HEK293T (cell line): ENCODE measurements around the gene OVOL1.

Source experiments
- BHLHE40 ChIP-seq: fragments of 450-650 bp; IDR thresholded peaks from 2 replicates; pipeline ENCODE4 v1.6.1; 2016; ENCODE audit warnings: mild to moderate bottlenecking, moderate library complexity, borderline replicate concordance
- CTBP1 ChIP-seq: fragments of 450-650 bp; IDR thresholded peaks from 2 replicates; pipeline ENCODE4 v1.6.1; 2016; ENCODE audit warnings: borderline replicate concordance
- ELF4 ChIP-seq: fragments of 450-650 bp; IDR thresholded peaks from 2 replicates; pipeline ENCODE4 v1.6.1; 2017; ENCODE audit warnings: antibody characterized with exemption
- FOXA1 ChIP-seq: fragments of 450-650 bp; IDR thresholded peaks from 2 replicates; pipeline ENCODE4 v1.6.1; 2016; ENCODE audit warnings: mild to moderate bottlenecking
- FOXK2 ChIP-seq: fragments of 450-650 bp; IDR thresholded peaks from 2 replicates; pipeline ENCODE4 v1.6.1; 2016; ENCODE audit warnings: mild to moderate bottlenecking
- FOXM1 ChIP-seq: fragments of 450-650 bp; IDR thresholded peaks from 2 replicates; pipeline ENCODE4 v1.6.1; 2017; ENCODE audit warnings: mild to moderate bottlenecking, borderline replicate concordance
- HDGF ChIP-seq: fragments of 450-650 bp; IDR thresholded peaks from 2 replicates; pipeline ENCODE4 v1.6.1; 2017; ENCODE audit warnings: antibody characterized with exemption, borderline replicate concordance
- L3MBTL2 ChIP-seq: fragments of 450-650 bp; conservative IDR thresholded peaks from 2 replicates; pipeline ENCODE4 v1.6.1; 2016; ENCODE audit warnings: mild to moderate bottlenecking
- NFRKB ChIP-seq: fragments of 450-650 bp; IDR thresholded peaks from 2 replicates; pipeline ENCODE4 v1.6.1; 2016; ENCODE audit warnings: mild to moderate bottlenecking, moderate library complexity
- SP1 ChIP-seq: fragments of 450-650 bp; IDR thresholded peaks from 2 replicates; pipeline ENCODE4 v1.6.1; 2017
- SUZ12 ChIP-seq: fragments of 450-650 bp; IDR thresholded peaks from 2 replicates; pipeline ENCODE4 v1.6.1; 2016; ENCODE audit warnings: mild to moderate bottlenecking
- TARDBP ChIP-seq: fragments of 450-650 bp; IDR thresholded peaks from 2 replicates; pipeline ENCODE4 v1.6.1; 2016
- ZNF384 ChIP-seq: fragments of 450-650 bp; IDR thresholded peaks from 2 replicates; pipeline ENCODE4 v1.6.1; 2016
- TF ChIP-seq, protein P1 (sequence below): fragments of 450-650 bp; IDR thresholded peaks from 2 replicates; pipeline ENCODE4 v1.6.1; 2016

DNA sequence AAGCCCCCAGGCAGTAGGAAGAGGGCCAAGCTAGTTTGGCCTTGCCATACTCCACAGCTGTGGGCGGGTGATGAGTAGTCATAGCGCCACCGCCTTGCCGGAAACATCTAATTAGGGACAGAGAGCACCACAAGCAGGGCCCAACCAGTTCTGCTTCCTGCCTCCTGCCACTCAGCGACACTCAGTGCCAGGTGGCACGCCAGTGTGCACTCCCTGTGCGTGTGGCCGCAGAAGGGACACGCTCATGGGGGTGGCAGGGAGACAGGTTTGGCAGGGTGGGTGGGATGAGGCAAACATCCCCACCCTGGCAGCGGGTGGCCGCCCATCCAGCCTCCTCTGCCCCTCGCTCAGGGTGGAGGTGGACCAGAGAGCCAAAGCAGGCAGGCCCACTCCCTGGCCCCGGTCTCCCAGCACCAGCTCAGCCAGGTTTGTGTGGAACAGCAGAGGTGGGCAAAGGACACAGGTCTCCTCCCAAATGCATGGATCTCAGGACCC is 4.9 kb downstream of the OVOL1 start:
- TF ChIP-seq FOXM1 = no peak
- TF ChIP-seq, protein P1, sequence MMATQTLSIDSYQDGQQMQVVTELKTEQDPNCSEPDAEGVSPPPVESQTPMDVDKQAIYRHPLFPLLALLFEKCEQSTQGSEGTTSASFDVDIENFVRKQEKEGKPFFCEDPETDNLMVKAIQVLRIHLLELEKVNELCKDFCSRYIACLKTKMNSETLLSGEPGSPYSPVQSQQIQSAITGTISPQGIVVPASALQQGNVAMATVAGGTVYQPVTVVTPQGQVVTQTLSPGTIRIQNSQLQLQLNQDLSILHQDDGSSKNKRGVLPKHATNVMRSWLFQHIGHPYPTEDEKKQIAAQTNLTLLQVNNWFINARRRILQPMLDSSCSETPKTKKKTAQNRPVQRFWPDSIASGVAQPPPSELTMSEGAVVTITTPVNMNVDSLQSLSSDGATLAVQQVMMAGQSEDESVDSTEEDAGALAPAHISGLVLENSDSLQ = no peak
- TF ChIP-seq SP1 = no peak
- no peak for TF ChIP-seq FOXK2
- TF ChIP-seq NFRKB = no peak
- TF ChIP-seq SUZ12 = no peak
- TF ChIP-seq BHLHE40 = no peak
- no peak for TF ChIP-seq TARDBP
- no peak for TF ChIP-seq FOXA1
- no peak for TF ChIP-seq HDGF
- TF ChIP-seq ZNF384 = no peak
- TF ChIP-seq ELF4 = no peak
- no peak for TF ChIP-seq CTBP1
- no peak for TF ChIP-seq L3MBTL2
